ENCODE data around the gene F12. TPM values are rescaled to one million over a fixed set of nuclear protein-coding genes. Genes with fewer than 3 reads are reported as not detected.

Gene F12
- total RNA-seq, 1 donor from 2014 or later = 4.7 TPM

GRCh38 chr5:177353093-177353492 lies 56.3 kb downstream of the F12 start:
- Mint-ChIP-seq H3K4me1 (ENCODE audit: low read depth) (peaks cover 17% of the 10 kb centered on the region), H3K4me3 (ENCODE audit: low read depth) (peak overlapping the region; percentile 40), H3K27me3 (peaks cover 20% of the 10 kb centered on the region), H3K27ac (no peak overlapping the region), H3K36me3 (ENCODE audit: insufficient read depth) (no peaks in the 10 kb centered on the region), H3K9me3 (ENCODE audit: low read depth) (no peaks in the 10 kb centered on the region)
- no peak for DNase-seq (ENCODE audit: low spot score, unreplicated experiment)
- TF ChIP-seq, protein P1, sequence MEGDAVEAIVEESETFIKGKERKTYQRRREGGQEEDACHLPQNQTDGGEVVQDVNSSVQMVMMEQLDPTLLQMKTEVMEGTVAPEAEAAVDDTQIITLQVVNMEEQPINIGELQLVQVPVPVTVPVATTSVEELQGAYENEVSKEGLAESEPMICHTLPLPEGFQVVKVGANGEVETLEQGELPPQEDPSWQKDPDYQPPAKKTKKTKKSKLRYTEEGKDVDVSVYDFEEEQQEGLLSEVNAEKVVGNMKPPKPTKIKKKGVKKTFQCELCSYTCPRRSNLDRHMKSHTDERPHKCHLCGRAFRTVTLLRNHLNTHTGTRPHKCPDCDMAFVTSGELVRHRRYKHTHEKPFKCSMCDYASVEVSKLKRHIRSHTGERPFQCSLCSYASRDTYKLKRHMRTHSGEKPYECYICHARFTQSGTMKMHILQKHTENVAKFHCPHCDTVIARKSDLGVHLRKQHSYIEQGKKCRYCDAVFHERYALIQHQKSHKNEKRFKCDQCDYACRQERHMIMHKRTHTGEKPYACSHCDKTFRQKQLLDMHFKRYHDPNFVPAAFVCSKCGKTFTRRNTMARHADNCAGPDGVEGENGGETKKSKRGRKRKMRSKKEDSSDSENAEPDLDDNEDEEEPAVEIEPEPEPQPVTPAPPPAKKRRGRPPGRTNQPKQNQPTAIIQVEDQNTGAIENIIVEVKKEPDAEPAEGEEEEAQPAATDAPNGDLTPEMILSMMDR (IDR thresholded peaks at IDR 0.05; ENCODE audit: unreplicated experiment) = no peak

Other genes starting within 250 kb of the F12 start
- gene RAB24, start 105.8 kb downstream of the F12 start, total RNA-seq = 26.9 and 30.0 TPM in 2 replicates
- 94.0 and 114 TPM in 2 replicates for gene PRELID1, start 105.8 kb downstream of the F12 start, total RNA-seq
- gene MXD3, start 97.7 kb downstream of the F12 start, total RNA-seq = 20.1 and 20.6 TPM in 2 replicates
- 106 and 111 TPM in 2 replicates for gene LMAN2, start 57.9 kb downstream of the F12 start, total RNA-seq
- 13.0 and 15.0 TPM in 2 replicates for gene RGS14, start 51.6 kb downstream of the F12 start, total RNA-seq
- not detected in 2 replicates for gene SLC34A1, start 25.1 kb downstream of the F12 start, total RNA-seq
- gene PFN3, start 8.9 kb downstream of the F12 start, total RNA-seq = not detected in 2 replicates
- 40.2 and 43.0 TPM in 2 replicates for gene GRK6, start 17.1 kb upstream of the F12 start, total RNA-seq
- gene PRR7, start 37.2 kb upstream of the F12 start, total RNA-seq = 11.7 and 13.1 TPM in 2 replicates
- gene DBN1, start 64.1 kb upstream of the F12 start, total RNA-seq = 396 and 422 TPM in 2 replicates
- gene PDLIM7, start 88.0 kb upstream of the F12 start, total RNA-seq = 113 and 119 TPM in 2 replicates
- gene DOK3, start 100.3 kb upstream of the F12 start, total RNA-seq = 11.6 and 13.7 TPM in 2 replicates
- gene DDX41, start 107.4 kb upstream of the F12 start, total RNA-seq = 88.4 and 93.1 TPM in 2 replicates
- gene FAM193B, start 145.0 kb upstream of the F12 start, total RNA-seq = 163 and 165 TPM in 2 replicates
- gene TMED9, start 182.6 kb upstream of the F12 start, total RNA-seq = 161 and 170 TPM in 2 replicates
- gene B4GALT7, start 190.6 kb upstream of the F12 start, total RNA-seq = 33.4 and 38.8 TPM in 2 replicates